Lower leg skin (tissue), 3 donors: ENCODE measurements around the gene TMEM140.

Experiments
- CTCF ChIP-seq, 3 donors: fragments of 450-650 bp; IDR thresholded peaks; one replicate each; pipeline ENCODE4 v1.5.1; 2016; ENCODE audit warnings: antibody characterized with exemption in 3 of 3, mild to moderate bottlenecking in 3 of 3, moderate library complexity in 2 of 3
- POLR2A ChIP-seq, 2 donors: fragments of 450-650 bp; IDR thresholded peaks; one replicate each; pipeline ENCODE4 v1.6.1; 2016 to 2017; ENCODE audit warnings: antibody characterized with exemption in 2 of 2, mild to moderate bottlenecking in 1 of 2, moderate library complexity in 1 of 2

- TF ChIP-seq POLR2A (IDR thresholded peaks at IDR 0.05) (no peak), CTCF (IDR thresholded peaks at IDR 0.05) (no peak)
These were observed 37.9 kb upstream of the TMEM140 start for GRCh38 chr7:135109976-135110375.
